ENCODE data around the gene GZMA. TPM values are rescaled to one million over a fixed set of nuclear protein-coding genes. Genes with fewer than 3 reads are reported as not detected.
"Not testable (repeated sequence)": the region's sequence is repeated elsewhere in the genome, so short reads cannot be mapped to it uniquely, and the experiment has no call there.

The GZMA gene
- polyA plus RNA-seq, 4 donors = 0.31 to 0.69 (median 0.58) TPM

GRCh38 chr5:55105976-55106375, 3.5 kb downstream of the GZMA start:
- not testable (repeated sequence) for DNase-seq (ENCODE audit: low read depth in 4 of 4, low spot score in 3 of 4)

GRCh38 chr5:55108661-55109060, 6.2 kb downstream of the GZMA start:
- DNase-seq (ENCODE audit: low read depth in 4 of 4, low spot score in 3 of 4) = no peak

GRCh38 chr5:55110217-55110616, 7.8 kb downstream of the GZMA start:
- no peak for DNase-seq (ENCODE audit: low read depth in 4 of 4, low spot score in 3 of 4)

GRCh38 chr5:55113327-55113726, 10.9 kb downstream of the GZMA start:
- no peak for DNase-seq (ENCODE audit: low read depth in 4 of 4, low spot score in 3 of 4)

- DNase-seq (ENCODE audit: low read depth in 4 of 4, low spot score in 3 of 4) = no peak
Measured at GRCh38 chr5:55114061-55114460, 11.6 kb downstream of the GZMA start.

- DNase-seq (ENCODE audit: low read depth in 4 of 4, low spot score in 3 of 4) = no peak
Measured at GRCh38 chr5:55123365-55123764, 20.9 kb downstream of the GZMA start.

- no peak for DNase-seq (ENCODE audit: low read depth in 4 of 4, low spot score in 3 of 4)
Measured at GRCh38 chr5:55134053-55134722, 31.7 kb downstream of the GZMA start.

GRCh38 chr5:55136521-55136920, 34.1 kb downstream of the GZMA start:
- no peak for DNase-seq (ENCODE audit: low read depth in 4 of 4, low spot score in 3 of 4)

- DNase-seq (ENCODE audit: low read depth in 4 of 4, low spot score in 3 of 4) = no peak
Measured at GRCh38 chr5:55140908-55141665, 38.6 kb downstream of the GZMA start.

GRCh38 chr5:55141945-55142690, 39.7 kb downstream of the GZMA start:
- no peak for DNase-seq (ENCODE audit: low read depth in 4 of 4, low spot score in 3 of 4)

- DNase-seq (ENCODE audit: low read depth in 4 of 4, low spot score in 3 of 4) = no peak
Measured at GRCh38 chr5:55143624-55144023, 41.2 kb downstream of the GZMA start.

GRCh38 chr5:55146080-55146479, 43.6 kb downstream of the GZMA start:
- no peak for DNase-seq (ENCODE audit: low read depth in 4 of 4, low spot score in 3 of 4)

GRCh38 chr5:55146543-55147151, 44.2 kb downstream of the GZMA start:
- DNase-seq (ENCODE audit: low read depth in 4 of 4, low spot score in 3 of 4) = peak; percentile 73 to 81 (median 80)

- DNase-seq (ENCODE audit: low read depth in 4 of 4, low spot score in 3 of 4) = no peak
Measured at GRCh38 chr5:55149308-55149795, 46.9 kb downstream of the GZMA start.

GRCh38 chr5:55151923-55152842, 49.7 kb downstream of the GZMA start:
- no peak for DNase-seq (ENCODE audit: low read depth in 4 of 4, low spot score in 3 of 4)

GRCh38 chr5:55154873-55155272, 52.4 kb downstream of the GZMA start:
- no peak for DNase-seq (ENCODE audit: low read depth in 4 of 4, low spot score in 3 of 4)

All from right renal pelvis (tissue), 4 donors.